HG03378 (cell line): ENCODE results near the gene PREX1.
A peak's percentile ranks its signal among the peaks of the same experiment; 100 is the strongest.
"Not testable (repeated sequence)": the region's sequence is repeated elsewhere in the genome, so short reads cannot be mapped to it uniquely, and the experiment has no call there.

ENCODE experiments used
- ATAC-seq: cut with Tn5 transposase; IDR thresholded peaks from one replicate; pipeline ENCODE4 v1.9.1; 2021; ENCODE audit warnings: mild to moderate bottlenecking, moderate library complexity; ENCODE audit not compliant: unreplicated experiment

PREX1 gene

GRCh38 chr20:48759631-48760245 is 68.1 kb downstream of the PREX1 start:
- no peak for ATAC-seq

DNA sequence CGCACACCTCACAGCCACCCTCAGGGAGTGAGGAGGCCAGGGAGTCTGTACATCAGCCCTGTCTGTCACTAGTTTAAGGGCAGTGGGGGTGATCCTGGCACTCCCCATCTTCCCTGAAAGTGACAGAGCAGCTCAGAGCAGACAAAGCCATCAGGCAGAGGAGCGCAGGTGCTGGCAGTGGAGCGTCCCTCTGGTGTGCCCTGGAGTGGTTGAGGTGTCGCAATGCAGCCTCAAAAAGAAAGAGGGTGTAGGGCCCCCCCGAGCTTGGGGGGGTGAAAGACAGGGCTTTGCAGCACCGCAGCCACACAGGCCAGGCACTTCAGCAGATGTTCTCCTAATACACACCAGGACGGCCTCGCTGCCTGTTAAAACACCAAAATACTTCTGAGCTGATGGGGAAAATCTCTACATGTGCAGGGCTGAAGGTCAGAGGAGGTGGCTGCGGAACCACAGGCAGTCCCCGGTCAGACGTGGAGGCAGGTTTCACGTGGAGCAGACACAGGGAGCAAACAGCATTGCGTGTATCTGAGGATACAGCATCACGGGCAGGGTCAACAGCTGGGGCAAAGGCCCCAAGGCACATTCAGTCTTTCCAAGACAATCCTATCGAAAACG is 69.5 kb downstream of the PREX1 start:
- no peak for ATAC-seq

DNA sequence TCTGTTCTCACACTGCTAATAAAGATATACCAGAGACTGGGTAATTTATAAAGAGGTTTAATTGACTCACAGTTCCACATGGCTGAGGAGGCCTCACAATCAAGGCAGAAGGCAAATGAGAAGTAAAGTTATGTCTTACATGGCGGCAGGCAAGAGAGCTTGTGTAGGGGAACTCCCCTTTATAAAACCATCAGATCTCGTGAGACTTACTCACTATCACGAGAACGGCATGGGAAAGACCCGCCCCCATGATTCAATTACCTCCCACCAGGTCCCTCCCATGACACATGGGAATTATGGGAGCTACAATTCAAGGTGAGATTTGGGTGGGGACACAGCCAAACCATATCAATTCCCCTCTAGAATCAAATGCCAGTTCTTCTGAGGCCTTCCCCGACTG is 71.0 kb downstream of the PREX1 start:
- ATAC-seq = not testable (repeated sequence)

GRCh38 chr20:48754292-48754691 is 73.5 kb downstream of the PREX1 start:
- no peak for ATAC-seq

DNA sequence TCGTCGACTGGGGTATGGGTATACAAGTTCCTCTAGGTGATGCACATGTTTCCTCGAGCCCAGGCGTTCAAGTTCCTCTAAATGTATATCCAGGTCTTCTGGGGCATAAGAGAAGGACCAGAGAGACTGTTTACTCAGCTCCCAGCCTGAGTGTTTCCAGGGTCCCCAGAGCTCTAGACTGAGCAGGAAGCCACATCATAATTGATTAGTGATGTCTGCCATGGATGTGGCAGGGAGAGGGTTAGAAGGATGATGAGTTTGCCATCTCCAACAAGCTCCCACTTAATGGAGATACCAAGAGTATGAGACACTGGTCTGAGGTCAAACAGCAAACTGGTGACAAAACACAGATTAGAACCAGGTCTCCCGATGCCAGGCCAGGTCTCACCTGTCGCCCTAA is 74.8 kb downstream of the PREX1 start:
- ATAC-seq = no peak

- no peak for ATAC-seq
Observed at GRCh38 chr20:48751871-48752270, 75.9 kb downstream of the PREX1 start.

- ATAC-seq = no peak
Observed at GRCh38 chr20:48750941-48751635, 76.7 kb downstream of the PREX1 start.

DNA sequence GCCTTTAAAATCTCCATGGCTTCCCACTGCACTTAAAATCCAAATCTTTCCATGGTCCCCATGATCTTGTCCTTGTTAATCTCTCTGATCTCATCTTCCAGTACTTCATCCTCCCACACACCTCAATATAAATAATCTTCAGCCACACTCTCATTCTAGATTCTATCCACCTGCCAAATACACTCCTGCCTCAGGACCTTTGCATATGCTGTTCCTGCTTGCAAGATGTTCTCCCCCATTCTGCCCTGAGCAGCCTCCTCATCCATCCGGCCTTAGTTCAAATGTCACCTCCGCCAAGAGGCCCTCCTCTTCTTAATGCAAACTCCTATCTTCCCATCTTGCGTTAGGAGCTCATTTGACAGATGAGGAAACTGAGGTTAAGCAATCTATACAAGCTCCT is 77.4 kb downstream of the PREX1 start:
- ATAC-seq = no peak

- no peak for ATAC-seq
Observed at GRCh38 chr20:48749437-48749836, 78.4 kb downstream of the PREX1 start.

- ATAC-seq = no peak
Observed at GRCh38 chr20:48748556-48748955, 79.2 kb downstream of the PREX1 start.

DNA sequence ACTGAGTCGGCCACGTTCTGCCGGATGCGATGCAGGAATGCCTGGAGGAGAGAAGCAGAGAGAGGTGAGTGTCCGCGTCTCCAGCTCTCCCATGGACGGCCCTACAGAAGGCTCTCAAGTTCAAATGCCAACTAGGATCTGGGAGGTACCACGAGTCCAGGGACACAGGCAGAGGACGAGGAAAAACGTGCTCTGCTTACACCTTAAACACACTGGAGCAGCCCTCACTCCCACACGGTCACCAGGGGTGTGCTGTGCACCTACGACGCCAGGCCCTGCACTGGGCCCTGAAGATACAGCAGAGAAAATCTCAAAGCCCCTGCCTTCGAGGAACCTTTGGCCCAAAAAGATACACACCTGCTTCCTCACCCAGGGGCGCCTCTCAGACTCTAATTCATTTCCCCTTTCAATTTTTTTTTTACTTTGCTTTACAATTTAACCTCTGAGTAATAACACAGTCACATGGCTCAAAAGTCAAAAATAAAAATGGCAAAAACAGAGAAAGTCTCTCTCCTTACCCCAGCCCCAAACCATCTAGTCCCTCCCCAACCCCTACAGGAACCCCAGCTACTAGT is 79.9 kb downstream of the PREX1 start:
- ATAC-seq = no peak

DNA sequence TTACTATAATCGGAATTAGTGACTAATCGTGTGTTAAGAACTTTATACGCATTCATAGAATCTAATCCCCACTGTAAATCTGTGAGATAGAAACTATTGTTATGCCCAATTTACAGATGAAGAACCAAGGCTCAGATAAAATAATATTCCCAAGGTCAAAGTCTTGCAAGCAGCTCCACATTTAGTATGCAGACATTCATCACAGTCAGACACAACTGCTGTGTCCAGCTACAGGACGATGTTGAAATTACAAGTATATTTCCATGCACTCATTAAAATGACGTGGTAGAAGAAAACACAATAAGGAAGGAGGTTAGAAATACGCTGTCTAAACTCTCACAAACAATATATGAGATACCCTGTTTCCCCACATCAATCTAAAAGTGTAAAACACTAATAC is 82.5 kb downstream of the PREX1 start:
- no peak for ATAC-seq

DNA sequence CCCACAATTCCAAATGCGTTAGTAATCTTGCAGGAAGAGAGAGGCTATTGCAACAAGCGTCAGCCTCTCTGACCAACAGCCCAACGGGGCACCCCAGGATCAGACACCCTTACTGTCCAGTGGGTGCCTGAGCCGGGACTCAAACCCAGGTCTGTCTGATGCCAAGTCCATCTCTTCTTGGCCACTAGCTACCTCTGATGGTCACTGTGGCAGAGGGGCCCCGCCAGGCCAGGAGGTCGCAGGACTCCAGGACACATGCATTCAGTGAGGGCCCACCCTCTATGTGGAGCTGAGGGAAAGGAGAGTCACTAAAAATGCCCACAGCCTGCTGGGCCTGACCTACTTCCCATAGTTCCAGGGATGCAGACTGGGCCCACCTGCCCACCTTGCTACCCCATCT is 83.3 kb downstream of the PREX1 start:
- no peak for ATAC-seq

GRCh38 chr20:48743807-48744206 is 84.0 kb downstream of the PREX1 start:
- no peak for ATAC-seq

DNA sequence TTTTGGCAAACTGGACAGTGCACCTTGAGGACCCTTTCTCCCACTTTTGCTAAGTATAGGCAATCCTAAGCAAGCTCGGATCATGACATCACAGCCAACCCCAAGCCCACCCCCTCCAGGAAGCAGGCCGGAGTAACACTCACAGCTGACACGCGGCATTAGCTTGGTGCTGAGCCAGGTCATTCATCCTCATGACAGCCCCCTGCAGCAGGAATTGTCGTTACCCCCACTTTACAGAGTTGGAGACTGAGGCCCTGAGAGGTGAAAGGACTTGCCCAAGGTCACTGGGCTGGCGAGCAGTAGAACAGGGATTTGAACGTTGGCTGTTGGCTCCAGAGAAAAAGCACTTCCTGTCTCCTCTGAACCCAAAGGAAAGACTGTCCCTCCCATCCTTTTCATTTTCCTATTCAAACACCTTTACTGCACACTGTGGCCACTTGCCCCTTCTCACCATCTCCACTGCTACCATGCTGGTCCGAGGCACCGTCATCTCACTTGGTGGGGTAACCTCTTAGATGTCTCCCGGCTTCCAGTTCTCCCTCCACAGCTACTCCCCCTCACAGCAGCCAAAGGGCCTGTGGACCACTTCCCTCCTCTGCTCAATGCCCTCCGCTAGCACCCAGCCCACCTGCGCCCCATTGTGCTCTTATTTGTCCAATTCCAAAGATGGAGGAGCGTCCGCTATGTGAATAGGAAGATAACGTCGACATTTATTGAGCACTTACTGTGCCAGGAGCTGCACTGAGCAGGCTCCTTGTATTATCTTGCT is 84.7 kb downstream of the PREX1 start:
- no peak for ATAC-seq

DNA sequence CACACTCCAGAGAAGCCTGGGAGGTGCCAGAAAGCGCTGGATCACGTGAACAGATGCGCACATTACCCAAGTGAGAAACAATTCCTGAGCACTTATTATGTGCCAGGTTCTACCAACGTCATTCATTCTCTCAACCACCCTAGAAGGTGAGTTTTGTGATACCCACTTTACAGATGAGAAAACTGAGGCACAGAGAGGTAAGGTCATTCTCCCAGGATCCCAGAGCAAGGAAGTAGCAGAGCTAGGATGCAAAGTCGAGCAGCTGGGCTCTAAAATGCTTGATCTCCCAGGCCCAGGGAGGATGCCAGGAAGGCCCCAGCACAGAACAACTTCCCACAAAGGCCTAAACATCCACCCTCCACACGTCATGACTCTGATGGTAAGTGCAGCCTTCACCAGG is 85.6 kb downstream of the PREX1 start:
- no peak for ATAC-seq

GRCh38 chr20:48741669-48742068 is 86.1 kb downstream of the PREX1 start:
- ATAC-seq = no peak

DNA sequence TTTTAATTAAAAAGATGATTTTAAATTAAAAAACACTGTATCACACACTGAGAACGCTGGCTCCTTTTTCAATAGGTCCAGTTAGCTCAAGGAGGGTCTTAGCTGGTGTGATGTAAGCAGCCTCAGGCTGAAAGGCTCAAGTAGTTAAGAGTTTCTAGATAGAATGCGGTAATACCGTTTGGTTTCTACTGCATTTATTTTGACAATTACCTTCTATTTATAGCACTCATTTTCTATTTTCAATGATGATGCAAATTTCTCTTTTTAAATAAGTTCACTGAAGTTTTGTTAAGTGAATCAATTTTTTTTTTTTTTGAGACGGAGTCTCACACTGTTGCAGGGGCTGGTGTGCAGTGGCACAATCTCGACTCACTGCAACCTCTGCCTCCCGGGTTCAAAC is 87.1 kb downstream of the PREX1 start:
- peak; percentile 43 for ATAC-seq

DNA sequence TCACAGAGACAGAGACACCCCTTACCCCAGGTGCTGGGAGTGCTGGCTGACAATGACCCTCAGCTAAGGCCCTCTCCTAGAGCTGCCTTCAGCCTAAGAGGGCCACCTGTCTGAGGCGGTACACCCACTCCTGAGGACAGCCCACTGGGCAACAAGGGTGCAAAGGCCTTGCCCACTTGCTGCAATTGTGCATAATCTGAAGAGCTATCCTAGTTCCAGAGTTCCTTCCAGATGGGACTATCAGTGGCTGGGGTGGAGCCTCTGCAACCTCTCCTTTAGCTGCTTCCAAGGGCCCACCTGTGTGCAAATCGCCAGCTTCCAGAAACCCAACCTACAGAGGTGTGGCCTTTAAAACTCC is 87.5 kb downstream of the PREX1 start:
- ATAC-seq = peak; percentile 12

- no peak for ATAC-seq
Observed at GRCh38 chr20:48739395-48740291, 88.2 kb downstream of the PREX1 start.
